HepG2 (cell line): Measurements from ENCODE around the gene C1orf198. TPM values are rescaled to one million over a fixed set of nuclear protein-coding genes. Genes with fewer than 3 reads are reported as not detected.

ENCODE experiments used
- ATAC-seq: fragments of 200-7000 bp; cut with Tn5 transposase; 3 replicates; pipeline ENCODE4 v1.9.1; 2020; ENCODE audit warnings: mild to moderate bottlenecking, moderate library complexity
- BruUV-seq: library from RNA; stranded (reverse); fragments of 400-500 nt; replicated peaks from 2 replicates; lab custom pipeline; 2021; lab: Mats Ljungman, UMichigan
- CTCF ChIA-PET: fragments of 300-600 bp; formaldehyde crosslinking; extraction: SDS; loops from one replicate; lab custom pipeline; 2021; ENCODE audit warnings: low total read pairs, inconsistent platforms, low intra/inter-chr PET ratio; lab: Yijun Ruan, JAX
- POLR2A ChIA-PET: fragments of 350-600 bp; sonication (Branson Sonifier 250); formaldehyde crosslinking; loops from one replicate; lab custom pipeline; 2020; ENCODE audit warnings: antibody characterized with exemption, inconsistent platforms; lab: Yijun Ruan, JAX
- DNase-seq: peaks from one replicate; pipeline ENCODE4 v3.0.0-alpha.2; 2015; ENCODE audit warnings: low spot score
- FAIRE-seq: peaks from 3 replicates; lab custom pipeline; 2011; peaks lifted over from hg19 to GRCh38; lab: Jason Lieb, UNC
- H2AFZ ChIP-seq: one replicate; pipeline ENCODE4 v1.6.1; 2011; ENCODE audit warnings: low read length, inconsistent platforms
- H3K27ac ChIP-seq: fragments of 300-600 bp; 3 replicates; pipeline ENCODE4 v1.8.0; 2011; ENCODE audit warnings: mixed run types, mild to moderate bottlenecking, mixed read lengths, low read length, inconsistent platforms; ENCODE audit not compliant: insufficient read depth; ENCODE audit errors: extremely low read length
- H3K27me3 ChIP-seq, 2 experiments: fragments of 200-600 bp in 1 of 2; 2 replicates in 1 of 2; 3 replicates in 1 of 2; pipeline versions ENCODE4 v1.6.0 to v1.8.0; 2011; ENCODE audit warnings: low read length in 2 of 2, mild to moderate bottlenecking in 2 of 2, moderate library complexity in 2 of 2, inconsistent platforms in 1 of 2; ENCODE audit not compliant: insufficient read depth in 2 of 2, control insufficient read depth in 1 of 2
- H3K36me3 ChIP-seq, 2 experiments: fragments of 200-600 bp in 1 of 2; replicated peaks in 1 of 2; 2 replicates in 1 of 2; 3 replicates in 1 of 2; pipeline versions ENCODE4 v1.5.1 to v1.8.0; 2011; ENCODE audit warnings: low read length in 2 of 2, inconsistent platforms in 1 of 2; ENCODE audit not compliant: insufficient read depth in 2 of 2, control insufficient read depth in 1 of 2
- H3K4me1 ChIP-seq: 2 replicates; pipeline ENCODE4 v1.5.1; 2012; ENCODE audit warnings: low read length, inconsistent platforms; ENCODE audit not compliant: insufficient read depth
- H3K4me2 ChIP-seq: 2 replicates; pipeline ENCODE4 v1.6.0; 2011; ENCODE audit warnings: low read depth, low read length, inconsistent platforms
- H3K4me3 ChIP-seq, 3 experiments: fragments of 200-600 bp in 1 of 3; sonication (generic), shearing (Covaris generic) in 1 of 3; replicated peaks in 1 of 3; 2 replicates each; pipeline ENCODE4 v1.5.1; 2011 to 2016; ENCODE audit warnings: low read length in 3 of 3, inconsistent platforms in 2 of 3, low read depth in 2 of 3, mild to moderate bottlenecking in 2 of 3, control low read depth in 1 of 3, mixed read lengths in 1 of 3; ENCODE audit not compliant: insufficient read depth in 1 of 3
- H3K79me2 ChIP-seq: one replicate; pipeline ENCODE4 v1.6.1; 2011; ENCODE audit warnings: low read length, inconsistent platforms; ENCODE audit not compliant: insufficient read depth
- H3K9ac ChIP-seq: 2 replicates; pipeline ENCODE4 v1.6.0; 2011; ENCODE audit warnings: mild to moderate bottlenecking, low read depth, low read length, inconsistent platforms; ENCODE audit not compliant: insufficient read depth
- H3K9me3 ChIP-seq: 2 replicates; pipeline ENCODE4 v1.5.1; 2012; ENCODE audit warnings: mild to moderate bottlenecking, low read length
- H4K20me1 ChIP-seq: 2 replicates; pipeline ENCODE4 v1.6.0; 2011; ENCODE audit warnings: inconsistent platforms, mild to moderate bottlenecking, low read length, moderate library complexity; ENCODE audit not compliant: insufficient read depth
- DRAP1 ChIP-seq: IDR thresholded peaks from 2 replicates; pipeline ENCODE4 v1.6.1; 2016; ENCODE audit warnings: missing genetic modification reagents, missing compliant biosample characterization
- KLF16 ChIP-seq, 2 experiments: sonication (generic) in 1 of 2; formaldehyde crosslinking in 1 of 2; IDR thresholded peaks; 2 replicates each; pipeline versions ENCODE4 v1.6.1 to v1.8.0; 2016 to 2023; ENCODE audit warnings: missing genetic modification reagents in 2 of 2, missing compliant biosample characterization in 1 of 2
- PAF1 ChIP-seq: IDR thresholded peaks from 2 replicates; pipeline ENCODE4 v1.6.1; 2016; ENCODE audit warnings: missing genetic modification reagents, missing compliant biosample characterization
- ZBTB40 ChIP-seq, 2 experiments: fragments of 450-650 bp in 1 of 2; sonication (generic) in 1 of 2; formaldehyde crosslinking in 1 of 2; IDR thresholded peaks; 2 replicates each; pipeline versions ENCODE4 v1.6.1 to v1.8.0; 2016 to 2022; ENCODE audit warnings: antibody characterized with exemption in 1 of 2, mild to moderate bottlenecking in 1 of 2, missing genetic modification reagents in 1 of 2
- ZNF282 ChIP-seq: fragments of 450-650 bp; IDR thresholded peaks from 2 replicates; pipeline ENCODE4 v1.6.1; 2018; ENCODE audit not compliant: partially characterized antibody
- ZNF75D ChIP-seq: sonication (generic); formaldehyde crosslinking; IDR thresholded peaks from 2 replicates; pipeline ENCODE4 v1.8.1; 2023; ENCODE audit warnings: missing genetic modification reagents, mild to moderate bottlenecking, borderline replicate concordance
- WGBS: methylation state at CpG from one replicate; pipeline ENCODE4 v1.1.6; 2017; ENCODE audit warnings: low lambda C conversion rate; 5-methylcytosine and 5-hydroxymethylcytosine counted together
- in situ Hi-C: cut with HindIII; loops from 2 replicates; pipeline ENCODE4 v1.10.0; 2017; ENCODE audit warnings: low pct_unique_long_range_greater_than_20kb; ENCODE audit not compliant: extremely low pct_ligation_motif_present
- intact Hi-C: fragments of 100-400 bp; cut with micrococcal nuclease; formaldehyde crosslinking; loops from one replicate; pipeline ENCODE4 v1.10.0; 2022; ENCODE audit not compliant: unreplicated experiment
- polyA plus RNA-seq, 8 experiments: library from polyadenylated mRNA; depleted of rRNA in 3 of 8; stranded (reverse) in 7 of 8; unstranded in 1 of 8; fragments of >200 nt; fragmentation: Illumina TruSeq in 4 of 8; extraction: Trizol in 4 of 8; gene quantifications; 2 replicates each; pipeline versions ENCODE4 v1.2.1 to v1.2.3, GENCODE V29; 2011 to 2016; ENCODE audit warnings: low read depth in 4 of 8, missing spikeins in 1 of 8, mixed read lengths in 1 of 8; ENCODE audit not compliant: insufficient read depth in 1 of 8
- total RNA-seq, 5 experiments: library from RNA; depleted of rRNA; stranded (reverse); fragments of >200 nt; fragmentation: Illumina TruSeq; extraction: Trizol; gene quantifications; 2 replicates each; pipeline ENCODE4 v1.2.3, GENCODE V29; 2016; ENCODE audit warnings: low read depth in 1 of 5

Gene C1orf198
- total and polyA plus RNA-seq, 2 of the 13 experiments (the other 11 are each of a cell fraction or from before 2014, with no cell fraction given), result 12.7 to 13.4 TPM

- ATAC-seq (no peak), FAIRE-seq (no peak)
- Histone ChIP-seq H3K4me1 (no peaks in the 10 kb centered on the region), H3K4me2 (no peak overlapping the region), H3K27ac (no peak overlapping the region), H3K4me3 (no peak overlapping the region), H3K27me3 (peaks cover 0 to 4% of the 10 kb centered on the region in 2 experiments; a peak in 3 of 5 replicates), H3K9ac (no peak overlapping the region)
- intact Hi-C loops, result no loop called here
- BruUV-seq, result no TSS peak
- POLR2A ChIA-PET, result no interaction called here
- 81% methylated on average over 5 of the region's 5 CpGs for WGBS
- no peak for TF ChIP-seq KLF16 (CRISPR knock-in tag; IDR thresholded peaks at IDR 0.05)
- TF ChIP-seq ZNF75D (CRISPR knock-in tag), result no peak
- TF ChIP-seq PAF1 (CRISPR knock-in tag), result no peak
- no peak for TF ChIP-seq ZNF282
- TF ChIP-seq DRAP1, result no peak
- TF ChIP-seq, all 625 proteins: peak for 0
- H2AFZ ChIP-seq, result no peak overlapping the region
- DNase-seq, result no peak
- H3K36me3 ChIP-seq, result no peaks in the 10 kb centered on the region
- no peaks in the 10 kb centered on the region for H3K9me3 ChIP-seq
- in situ Hi-C loops, result no loop called here
- no peaks in the 10 kb centered on the region for H4K20me1 ChIP-seq
- H3K79me2 ChIP-seq, result no peaks in the 10 kb centered on the region
- CTCF ChIA-PET, result no interaction called here
These were observed 61.3 kb downstream of the C1orf198 start for GRCh38 chr1:230807029-230807428.

GRCh38 chr1:230806552-230806951 is 61.8 kb downstream of the C1orf198 start:
- CTCF ChIA-PET, result no interaction called here
- intact Hi-C loops (no loop called here), in situ Hi-C loops (no loop called here)
- no peaks in the 10 kb centered on the region for H3K9me3 ChIP-seq
- H3K9ac ChIP-seq, result no peak overlapping the region
- H3K4me3 ChIP-seq, result no peak overlapping the region
- H3K36me3 ChIP-seq, result no peaks in the 10 kb centered on the region
- H3K27me3 ChIP-seq, result peaks cover 0 to 4% of the 10 kb centered on the region in 2 experiments; a peak in 3 of 5 replicates
- BruUV-seq, result no TSS peak
- H3K27ac ChIP-seq, result no peak overlapping the region
- no peaks in the 10 kb centered on the region for H3K4me1 ChIP-seq
- DNase-seq (no peak), ATAC-seq (no peak), FAIRE-seq (no peak)
- no peak overlapping the region for H3K4me2 ChIP-seq
- no peaks in the 10 kb centered on the region for H3K79me2 ChIP-seq
- H2AFZ ChIP-seq, result no peak overlapping the region
- POLR2A ChIA-PET, result no interaction called here
- H4K20me1 ChIP-seq, result no peaks in the 10 kb centered on the region
- WGBS, result 30% methylated on average over 2 of the region's 2 CpGs
- TF ChIP-seq ZBTB40 (IDR thresholded peaks at IDR 0.05), result no peak
- TF ChIP-seq ZBTB40 (CRISPR knock-in tag; IDR thresholded peaks at IDR 0.05), result no peak
